OCI-LY3 (cell line): ENCODE measurements around the gene PRAC2.

Experiments used
- H2AFZ ChIP-seq: fragments of 200-600, 300-600 bp; shearing (Covaris generic); 2 replicates; pipeline ENCODE4 v1.6.0; 2014; ENCODE audit warnings: antibody characterized with exemption, low read depth, low read length
- H3K27ac ChIP-seq: fragments of 200-600, 300-600 bp; sonication (generic); 2 replicates; pipeline ENCODE4 v1.5.1; 2014; ENCODE audit warnings: mild to moderate bottlenecking, low read length, moderate library complexity, mixed read lengths
- H3K27me3 ChIP-seq: fragments of 200-600, 300-600 bp; sonication (generic); 2 replicates; pipeline ENCODE4 v1.6.1; 2014; ENCODE audit warnings: low read depth, low read length, mixed read lengths
- H3K36me3 ChIP-seq: fragments of 200-600, 300-600 bp; sonication (generic); replicated peaks from 2 replicates; pipeline ENCODE3; 2014; ENCODE audit warnings: low read depth, low read length, mixed read lengths
- H3K4me1 ChIP-seq: fragments of 300-600, 200-600 bp; sonication (generic); 2 replicates; pipeline ENCODE4 v1.6.1; 2014; ENCODE audit warnings: low read length, mixed read lengths
- H3K4me2 ChIP-seq: fragments of 200-600, 300-600 bp; sonication (generic); 2 replicates; pipeline ENCODE4 v1.6.1; 2014; ENCODE audit warnings: low read length, mixed read lengths
- H3K4me3 ChIP-seq: fragments of 300-600, 200-600 bp; sonication (generic); 2 replicates; pipeline ENCODE4 v1.5.1; 2014; ENCODE audit warnings: antibody characterized with exemption, mild to moderate bottlenecking, low read length, moderate library complexity
- H3K79me2 ChIP-seq: fragments of 300-600, 200-600 bp; shearing (Covaris generic); 2 replicates; pipeline ENCODE4 v1.6.1; 2014; ENCODE audit warnings: mild to moderate bottlenecking, low read length, mixed read lengths
- H3K9ac ChIP-seq: fragments of 300-600, 200-600 bp; shearing (Covaris generic); 2 replicates; pipeline ENCODE4 v1.6.0; 2014; ENCODE audit warnings: mild to moderate bottlenecking, low read length, moderate library complexity
- H3K9me3 ChIP-seq: fragments of 200-600, 300-600 bp; shearing (Covaris generic); 2 replicates; pipeline ENCODE4 v1.6.1; 2014; ENCODE audit warnings: low read length, mixed read lengths; ENCODE audit not compliant: insufficient read depth
- H4K20me1 ChIP-seq: fragments of 200-600, 300-600 bp; sonication (generic); 2 replicates; pipeline ENCODE4 v1.6.1; 2016; ENCODE audit warnings: low read length, mixed read lengths; ENCODE audit not compliant: insufficient read depth
- CTCF ChIP-seq: fragments of 200-600, 300-600 bp; sonication (generic); IDR thresholded peaks from 2 replicates; pipeline ENCODE4 v1.5.1; 2014; ENCODE audit warnings: antibody characterized with exemption, low read length, low read depth
- EZH2phosphoT487 ChIP-seq: fragments of 200-600 bp; shearing (Covaris generic); IDR thresholded peaks from 2 replicates; pipeline ENCODE4 v1.6.1; 2018; ENCODE audit warnings: antibody characterized with exemption, mixed run types, low read depth

PRAC2 gene

GRCh38 chr17:48734333-48735061 lies 11.5 kb downstream of the PRAC2 start:
- Histone ChIP-seq H3K27me3 (peaks cover 40% of the 10 kb centered on the region), H2AFZ (no peak overlapping the region), H3K36me3 (no peaks in the 10 kb centered on the region), H3K9ac (no peak overlapping the region), H3K4me3 (no peak overlapping the region), H4K20me1 (no peaks in the 10 kb centered on the region), H3K9me3 (no peaks in the 10 kb centered on the region), H3K4me2 (no peak overlapping the region), H3K27ac (no peak overlapping the region), H3K79me2 (no peaks in the 10 kb centered on the region), H3K4me1 (peaks cover 6% of the 10 kb centered on the region; the same call in 1 of the 2 replicates)
- TF ChIP-seq EZH2phosphoT487 = no peak
- TF ChIP-seq CTCF = no peak

GRCh38 chr17:48735062-48735351 lies 12.0 kb downstream of the PRAC2 start:
- Histone ChIP-seq H3K4me1 (peaks cover 1% of the 10 kb centered on the region; the same call in 1 of the 2 replicates), H3K36me3 (no peaks in the 10 kb centered on the region), H3K4me2 (no peak overlapping the region), H4K20me1 (no peaks in the 10 kb centered on the region), H3K4me3 (no peak overlapping the region), H2AFZ (no peak overlapping the region), H3K27ac (no peak overlapping the region), H3K27me3 (peaks cover 38% of the 10 kb centered on the region), H3K9me3 (no peaks in the 10 kb centered on the region), H3K9ac (no peak overlapping the region), H3K79me2 (no peaks in the 10 kb centered on the region)
- TF ChIP-seq CTCF (no peak), EZH2phosphoT487 (no peak)

GRCh38 chr17:48737330-48738043 lies 14.5 kb downstream of the PRAC2 start:
- H3K36me3 ChIP-seq = no peaks in the 10 kb centered on the region
- no peaks in the 10 kb centered on the region for H3K79me2 ChIP-seq
- no peak overlapping the region for H3K4me2 ChIP-seq
- no peaks in the 10 kb centered on the region for H3K4me1 ChIP-seq
- no peak overlapping the region for H3K9ac ChIP-seq
- H3K4me3 ChIP-seq = no peak overlapping the region
- no peak overlapping the region for H3K27ac ChIP-seq
- H4K20me1 ChIP-seq = no peaks in the 10 kb centered on the region
- no peaks in the 10 kb centered on the region for H3K9me3 ChIP-seq
- peaks cover 45% of the 10 kb centered on the region for H3K27me3 ChIP-seq
- no peak for TF ChIP-seq EZH2phosphoT487
- TF ChIP-seq CTCF = no peak
- H2AFZ ChIP-seq = no peak overlapping the region

- no peaks in the 10 kb centered on the region for H3K36me3 ChIP-seq
- H3K27ac ChIP-seq = no peak overlapping the region
- no peak overlapping the region for H3K4me3 ChIP-seq
- TF ChIP-seq EZH2phosphoT487 (no peak), CTCF (no peak)
- no peak overlapping the region for H2AFZ ChIP-seq
- H4K20me1 ChIP-seq = no peaks in the 10 kb centered on the region
- H3K9ac ChIP-seq = no peak overlapping the region
- H3K27me3 ChIP-seq = peaks cover 51% of the 10 kb centered on the region
- no peaks in the 10 kb centered on the region for H3K9me3 ChIP-seq
- H3K4me1 ChIP-seq = no peaks in the 10 kb centered on the region
- no peak overlapping the region for H3K4me2 ChIP-seq
- no peaks in the 10 kb centered on the region for H3K79me2 ChIP-seq
Observed at GRCh38 chr17:48738424-48738802, 15.4 kb downstream of the PRAC2 start.
